Measurements from ENCODE around the gene LMX1A. TPM values are rescaled to one million over a fixed set of nuclear protein-coding genes. Genes with fewer than 3 reads are reported as not detected.

LMX1A gene
- total RNA-seq, 1 experiment from 2014 or later, result not detected

DNA sequence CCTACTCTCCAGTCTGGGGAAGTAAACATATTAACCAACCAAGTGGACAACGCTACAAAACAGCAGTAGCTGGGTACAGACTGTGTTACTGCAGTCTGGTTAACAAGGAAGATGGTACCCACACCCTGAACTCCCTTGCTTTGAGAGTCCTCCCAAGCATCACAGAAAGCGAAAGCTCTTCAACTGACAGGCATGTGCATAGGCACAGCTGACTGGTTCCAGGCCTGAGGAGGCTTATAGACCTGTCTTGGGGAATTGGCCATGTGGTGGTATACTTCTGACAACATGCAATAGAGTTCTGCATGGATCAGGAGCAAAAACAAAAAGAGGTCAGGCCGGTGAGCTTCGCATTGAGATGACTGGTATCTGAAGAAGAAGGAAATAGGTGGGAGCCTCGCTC lies 17.4 kb downstream of the LMX1A start:
- no peak for DNase-seq (ENCODE audit: low spot score)
- in situ Hi-C loops (cut with HindIII; ENCODE audit: low sequenced_read_pairs), result no loop called here

- no peak for DNase-seq (ENCODE audit: low spot score)
- in situ Hi-C loops (cut with HindIII; ENCODE audit: low sequenced_read_pairs), result no loop called here
Measured at GRCh38 chr1:165330483-165330882, 26.0 kb downstream of the LMX1A start.

DNA sequence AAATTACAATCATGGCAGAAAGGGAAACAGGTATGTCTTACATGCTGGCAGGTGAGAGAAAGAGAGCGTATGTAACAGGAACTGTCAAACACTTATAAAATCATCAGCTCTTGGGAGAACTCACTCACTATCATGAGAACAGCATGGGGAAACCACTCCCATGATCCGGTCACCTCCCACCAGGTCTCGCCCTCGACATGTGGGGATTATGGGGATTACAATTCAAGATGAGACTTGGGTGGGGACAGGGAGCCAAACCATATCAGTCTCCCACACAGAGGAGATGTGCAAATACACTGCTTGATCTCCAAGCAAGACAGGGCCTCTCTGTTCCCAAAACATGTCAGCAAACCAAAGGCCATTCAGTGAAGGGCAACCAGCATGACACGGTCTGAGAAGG lies 27.4 kb downstream of the LMX1A start:
- in situ Hi-C loops (cut with HindIII; ENCODE audit: low sequenced_read_pairs), result no loop called here
- no peak for DNase-seq (ENCODE audit: low spot score)

DNA sequence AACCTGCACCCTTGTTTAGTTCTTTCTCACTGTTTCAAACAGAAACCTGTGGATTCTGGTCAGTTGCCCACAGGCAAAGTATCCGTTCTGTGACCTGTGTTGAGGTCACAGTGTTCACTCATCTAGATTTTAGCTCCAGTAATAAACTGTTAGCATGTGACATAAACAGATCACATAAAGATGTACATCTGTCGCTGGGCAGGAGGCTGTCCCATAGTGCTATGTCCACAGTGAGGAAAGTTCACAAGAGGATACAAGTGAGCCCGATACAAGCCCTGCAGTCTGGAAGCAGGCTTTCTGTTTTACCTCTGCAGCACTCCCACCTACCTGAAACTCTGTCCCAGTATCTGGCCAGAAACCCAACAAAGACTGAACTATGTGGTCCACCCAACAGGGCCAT lies 28.4 kb downstream of the LMX1A start:
- in situ Hi-C loops (cut with HindIII; ENCODE audit: low sequenced_read_pairs), result no loop called here
- no peak for DNase-seq (ENCODE audit: low spot score)

DNA sequence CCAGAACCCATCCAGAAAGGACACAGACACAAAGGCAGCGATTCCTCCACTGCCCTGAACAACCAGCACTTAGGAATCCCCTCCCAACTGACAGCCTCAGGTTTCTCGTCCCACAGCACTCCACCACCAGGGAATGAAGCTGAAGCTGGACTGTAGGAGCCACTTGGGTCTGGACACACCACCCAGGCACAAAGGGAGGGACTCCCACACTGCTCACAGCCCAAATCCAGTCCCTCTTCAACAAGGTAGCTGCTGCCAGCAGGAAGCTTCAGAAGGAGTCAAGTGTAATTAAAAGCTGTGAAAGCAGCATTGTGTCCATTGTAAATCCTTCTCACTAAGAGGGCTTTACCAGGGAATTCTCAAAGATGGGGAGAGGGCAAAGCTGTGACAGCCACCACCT lies 29.0 kb downstream of the LMX1A start:
- in situ Hi-C loops (cut with HindIII; ENCODE audit: low sequenced_read_pairs), result no loop called here
- no peak for DNase-seq (ENCODE audit: low spot score)

DNA sequence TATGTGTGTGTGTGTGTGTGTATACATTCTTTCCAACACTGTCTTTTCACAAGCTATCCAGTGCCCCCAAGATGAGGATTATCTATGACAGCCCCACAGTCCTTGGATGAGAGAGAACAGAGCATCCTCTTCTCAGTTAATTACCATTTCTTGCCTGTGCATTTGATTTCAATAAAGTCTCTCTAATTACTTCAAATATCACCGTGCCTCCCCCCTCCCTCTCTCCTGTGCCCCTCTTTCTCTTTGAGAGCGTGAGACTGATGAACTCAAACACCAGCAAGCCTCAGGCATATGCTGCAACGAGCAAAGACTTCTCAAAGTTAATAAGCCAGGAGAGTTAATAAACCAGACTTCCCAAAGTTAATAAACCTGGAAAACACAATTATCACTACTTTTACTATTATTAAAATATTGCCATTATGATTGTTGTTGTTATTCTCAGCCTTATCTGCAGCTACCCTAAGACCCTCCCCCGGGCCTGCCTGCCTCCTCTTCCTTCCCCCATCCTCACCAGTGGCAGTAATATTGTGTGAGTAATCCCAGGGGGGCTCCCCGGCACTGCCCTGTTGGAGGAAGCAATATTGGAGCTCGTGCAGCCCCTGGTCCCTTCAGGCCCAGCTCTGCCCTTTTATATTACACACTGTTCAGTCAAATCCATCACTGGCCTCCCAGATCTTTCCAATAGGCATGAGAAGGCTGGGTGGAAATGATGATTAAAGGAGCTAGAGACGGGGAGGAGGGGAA lies 30.9 kb downstream of the LMX1A start:
- in situ Hi-C loops (cut with HindIII; ENCODE audit: low sequenced_read_pairs), result no loop called here

GRCh38 chr1:165324050-165324449 lies 32.5 kb downstream of the LMX1A start:
- DNase-seq (ENCODE audit: low spot score), result no peak

More for the DNA sequence above, 30.9 kb downstream of the LMX1A start:
- DNase-seq (ENCODE audit: low spot score), result no peak

DNA sequence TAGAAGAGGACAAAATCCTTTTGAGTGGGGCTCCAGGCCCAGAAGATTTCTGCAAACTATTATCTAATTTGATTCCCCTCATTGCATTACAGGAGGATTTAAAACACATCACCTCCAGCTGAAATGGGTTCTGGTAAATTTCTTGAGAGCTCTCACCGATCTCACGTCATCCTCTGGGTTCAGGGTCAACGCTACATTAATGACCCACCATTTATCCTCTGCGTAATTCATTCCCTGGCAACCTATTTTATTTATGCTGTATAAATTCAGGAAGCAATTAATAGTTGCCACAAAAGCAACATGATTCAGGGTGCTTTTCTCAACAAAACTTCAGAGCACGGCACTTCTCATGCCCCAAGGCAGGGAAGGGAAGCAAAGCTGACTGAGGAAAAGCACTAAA lies 38.9 kb downstream of the LMX1A start:
- DNase-seq (ENCODE audit: low spot score), result no peak
- in situ Hi-C loops (cut with HindIII; ENCODE audit: low sequenced_read_pairs), result no loop called here

More at GRCh38 chr1:165324050-165324449, 32.5 kb downstream of the LMX1A start:
- in situ Hi-C loops (cut with HindIII; ENCODE audit: low sequenced_read_pairs), result no loop called here

DNA sequence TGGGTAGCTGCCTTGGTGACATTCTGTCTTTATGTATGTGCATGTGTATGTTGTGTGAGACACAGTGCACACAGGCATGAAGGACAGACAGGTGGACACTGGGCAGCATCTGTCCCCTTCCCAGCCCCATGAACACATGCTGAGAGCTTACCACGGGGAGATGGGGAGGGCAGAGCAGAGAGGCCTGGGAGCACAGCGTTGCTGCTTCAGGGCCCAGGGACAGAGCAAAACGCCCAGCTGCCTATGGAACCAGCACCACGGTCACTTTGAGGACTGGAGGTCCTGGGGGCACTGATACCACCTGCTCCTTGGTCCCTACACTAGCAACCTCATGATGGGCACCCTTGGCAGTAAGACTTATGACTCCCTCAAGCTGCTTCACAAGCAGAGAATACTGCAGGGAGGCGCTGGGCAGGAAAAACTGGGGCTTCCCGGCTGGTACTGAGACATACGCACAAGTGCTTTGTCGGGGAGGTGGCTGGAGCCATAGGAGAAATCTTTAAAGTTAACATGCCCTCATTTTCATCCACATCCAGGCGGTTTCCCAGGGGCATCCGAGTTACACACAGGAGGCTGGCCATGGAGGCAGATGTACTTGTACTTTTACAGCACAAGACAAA lies 40.3 kb downstream of the LMX1A start:
- in situ Hi-C loops (cut with HindIII; ENCODE audit: low sequenced_read_pairs), result no loop called here
- DNase-seq (ENCODE audit: low spot score), result no peak

GRCh38 chr1:165315481-165315880 lies 41.0 kb downstream of the LMX1A start:
- in situ Hi-C loops (cut with HindIII; ENCODE audit: low sequenced_read_pairs), result no loop called here
- DNase-seq (ENCODE audit: low spot score), result no peak

DNA sequence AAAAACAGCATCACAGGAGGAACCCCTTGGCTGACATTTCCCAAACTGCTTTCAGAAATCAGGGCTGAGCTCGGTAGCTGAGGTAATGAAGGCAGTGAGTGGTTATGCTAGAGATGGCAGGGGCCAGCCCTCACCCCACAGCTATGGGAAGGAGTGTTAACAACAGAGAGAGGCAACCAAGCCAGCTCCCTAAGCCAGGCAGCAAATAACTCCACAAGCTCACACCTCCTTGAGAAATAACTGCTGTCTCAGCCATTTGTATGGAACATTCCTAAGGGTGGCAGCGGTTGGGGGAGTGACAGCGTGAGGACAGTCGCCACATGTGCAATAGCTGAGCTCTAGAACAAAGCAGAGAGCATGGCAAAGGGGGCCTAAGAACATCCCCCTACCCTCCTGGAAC lies 42.6 kb downstream of the LMX1A start:
- no peak for DNase-seq (ENCODE audit: low spot score)
- in situ Hi-C loops (cut with HindIII; ENCODE audit: low sequenced_read_pairs), result no loop called here

GRCh38 chr1:165312591-165312990 lies 43.9 kb downstream of the LMX1A start:
- DNase-seq (ENCODE audit: low spot score), result no peak
- in situ Hi-C loops (cut with HindIII; ENCODE audit: low sequenced_read_pairs), result no loop called here

- in situ Hi-C loops (cut with HindIII; ENCODE audit: low sequenced_read_pairs), result no loop called here
- DNase-seq (ENCODE audit: low spot score), result no peak
Measured at GRCh38 chr1:165306543-165307434, 49.7 kb downstream of the LMX1A start.

DNA sequence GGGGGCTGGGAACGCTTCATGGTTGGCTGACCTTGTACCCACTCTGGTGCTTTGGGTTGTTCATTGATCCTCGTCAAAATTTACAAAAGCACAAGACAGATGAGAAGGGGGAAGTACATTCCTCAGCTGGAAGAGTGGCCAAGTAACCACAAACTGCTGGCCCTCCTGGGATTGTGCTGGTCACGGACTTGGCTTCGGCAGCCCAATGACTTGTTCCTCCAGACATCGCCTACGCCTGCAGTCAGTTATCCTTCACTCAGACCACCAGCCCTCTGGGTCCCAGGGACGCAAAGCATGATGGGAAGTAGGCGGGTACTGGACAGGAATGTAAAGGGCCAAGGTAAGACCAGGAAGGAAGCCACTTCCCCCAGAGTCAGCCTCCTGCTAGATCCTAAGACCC lies 53.1 kb downstream of the LMX1A start:
- DNase-seq (ENCODE audit: low spot score), result no peak
- in situ Hi-C loops (cut with HindIII; ENCODE audit: low sequenced_read_pairs), result no loop called here

DNA sequence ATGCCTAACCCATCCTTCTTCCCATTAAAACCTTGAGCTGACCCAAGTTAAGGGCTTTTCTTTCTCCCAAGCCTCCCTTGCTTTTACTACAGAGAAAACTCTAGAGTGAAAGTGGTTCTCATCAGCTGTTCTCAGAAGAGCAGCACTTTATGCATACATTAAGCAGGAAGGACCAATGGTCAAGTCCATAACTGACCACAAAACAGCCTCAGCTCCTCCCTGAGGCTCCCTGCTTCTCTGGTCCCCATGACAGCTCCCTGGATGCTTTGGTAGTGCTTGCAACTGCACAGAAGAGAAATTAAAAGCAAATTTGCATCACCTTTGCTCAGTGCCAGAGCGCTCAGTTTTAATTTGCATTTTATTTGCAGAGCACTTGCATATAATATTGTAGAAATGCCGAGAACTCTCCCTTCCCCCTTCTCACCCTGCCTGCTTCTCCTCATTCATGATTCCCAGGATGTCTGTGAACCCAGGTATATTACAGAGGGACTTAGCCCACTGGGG lies 56.1 kb downstream of the LMX1A start:
- DNase-seq (ENCODE audit: low spot score), result no peak

GRCh38 chr1:165298203-165298820 lies 58.2 kb downstream of the LMX1A start:
- peak; percentile 57 for DNase-seq (ENCODE audit: low spot score)
- in situ Hi-C loops (cut with HindIII; ENCODE audit: low sequenced_read_pairs), result no loop called here

More for the DNA sequence above, 56.1 kb downstream of the LMX1A start:
- in situ Hi-C loops (cut with HindIII; ENCODE audit: low sequenced_read_pairs), result no loop called here

- in situ Hi-C loops (cut with HindIII; ENCODE audit: low sequenced_read_pairs), result no loop called here
- no peak for DNase-seq (ENCODE audit: low spot score)
Measured at GRCh38 chr1:165296205-165296604, 60.3 kb downstream of the LMX1A start.

GRCh38 chr1:165290148-165290547 lies 66.4 kb downstream of the LMX1A start:
- no peak for DNase-seq (ENCODE audit: low spot score)
- in situ Hi-C loops (cut with HindIII; ENCODE audit: low sequenced_read_pairs), result no loop called here

DNA sequence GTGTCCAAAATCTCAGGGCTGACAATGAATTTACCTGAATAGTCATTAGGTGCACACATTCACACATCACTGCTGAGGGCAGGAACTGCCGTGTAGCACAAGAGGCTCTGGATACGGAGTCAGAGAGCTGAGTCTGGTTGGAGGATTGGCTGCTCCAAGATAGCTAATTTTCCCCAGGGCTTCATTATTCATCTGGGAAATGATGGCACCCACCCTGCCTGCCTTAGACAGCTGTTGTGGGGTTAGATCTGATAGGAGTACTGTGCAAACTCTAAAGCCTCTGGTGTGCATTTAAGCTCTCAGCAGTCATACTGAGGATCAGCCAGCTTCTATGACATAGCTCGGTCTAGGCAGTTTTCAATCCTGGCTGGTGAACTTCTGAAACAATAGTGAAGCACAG lies 67.0 kb downstream of the LMX1A start:
- in situ Hi-C loops (cut with HindIII; ENCODE audit: low sequenced_read_pairs), result no loop called here
- no peak for DNase-seq (ENCODE audit: low spot score)

Measured in G401 (cell line).